Lower leg skin (tissue), 4 donors: Measurements from ENCODE around the gene ZNF496. TPM values are rescaled to one million over a fixed set of nuclear protein-coding genes. Genes with fewer than 3 reads are reported as not detected.

Experiments
- DNase-seq, 2 donors: peaks; one replicate each; pipeline ENCODE4 v3.0.0-alpha.2; 2019; ENCODE audit warnings: low spot score in 2 of 2
- H3K4me3 ChIP-seq: fragments of 200-600 bp; sonication (generic); 2 replicates; pipeline ENCODE4 v1.5.1; 2017; ENCODE audit warnings: mild to moderate bottlenecking, low read depth; ENCODE audit not compliant: poor library complexity, severe bottlenecking
- POLR2A ChIP-seq, 2 donors: fragments of 450-650 bp; IDR thresholded peaks; one replicate each; pipeline ENCODE4 v1.6.1; 2016 to 2017; ENCODE audit warnings: antibody characterized with exemption in 2 of 2, mild to moderate bottlenecking in 1 of 2, moderate library complexity in 1 of 2
- WGBS, 2 donors: methylation state at CpG; one replicate each; pipeline ENCODE4 v1.1.5; 2018; 5-methylcytosine and 5-hydroxymethylcytosine counted together
- intact Hi-C: fragments of 100-400 bp; cut with DNase I; formaldehyde crosslinking; loops from one replicate; pipeline ENCODE4 v1.15.0; 2023; ENCODE audit warnings: low total_unique reads
- total RNA-seq, 4 donors: library from RNA; depleted of rRNA; stranded (reverse); fragments of >200 nt; gene quantifications; one replicate each; pipeline ENCODE4 v1.1.0, GENCODE V29; 2016
- TF ChIP-seq, protein P1 (sequence below), 3 donors: fragments of 450-650 bp; IDR thresholded peaks; one replicate each; pipeline ENCODE4 v1.5.1; 2016; ENCODE audit warnings: antibody characterized with exemption in 3 of 3, mild to moderate bottlenecking in 3 of 3, moderate library complexity in 2 of 3

The ZNF496 gene
- total RNA-seq, 4 donors from 2014 or later, result 16.3 to 32.7 (median 25.9) TPM

DNA sequence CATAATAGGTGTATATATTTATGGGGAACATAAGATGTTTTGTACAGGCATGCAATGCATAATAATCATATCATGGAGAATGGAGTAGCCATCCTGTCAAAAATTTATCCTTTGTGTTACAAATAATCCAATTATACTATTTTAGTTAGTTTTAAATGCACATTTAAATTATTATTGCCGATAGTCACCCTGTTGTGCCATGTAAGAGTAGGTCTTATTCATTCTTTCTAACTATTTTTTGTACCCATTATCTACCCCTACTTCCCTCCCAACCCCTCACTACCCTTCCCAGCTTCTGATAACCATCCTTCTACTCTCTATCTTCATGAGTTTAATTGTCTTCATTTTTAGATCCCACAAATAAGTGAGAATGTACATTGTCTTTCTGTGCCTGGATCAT is 84.1 kb downstream of the ZNF496 start:
- TF ChIP-seq, protein P1, sequence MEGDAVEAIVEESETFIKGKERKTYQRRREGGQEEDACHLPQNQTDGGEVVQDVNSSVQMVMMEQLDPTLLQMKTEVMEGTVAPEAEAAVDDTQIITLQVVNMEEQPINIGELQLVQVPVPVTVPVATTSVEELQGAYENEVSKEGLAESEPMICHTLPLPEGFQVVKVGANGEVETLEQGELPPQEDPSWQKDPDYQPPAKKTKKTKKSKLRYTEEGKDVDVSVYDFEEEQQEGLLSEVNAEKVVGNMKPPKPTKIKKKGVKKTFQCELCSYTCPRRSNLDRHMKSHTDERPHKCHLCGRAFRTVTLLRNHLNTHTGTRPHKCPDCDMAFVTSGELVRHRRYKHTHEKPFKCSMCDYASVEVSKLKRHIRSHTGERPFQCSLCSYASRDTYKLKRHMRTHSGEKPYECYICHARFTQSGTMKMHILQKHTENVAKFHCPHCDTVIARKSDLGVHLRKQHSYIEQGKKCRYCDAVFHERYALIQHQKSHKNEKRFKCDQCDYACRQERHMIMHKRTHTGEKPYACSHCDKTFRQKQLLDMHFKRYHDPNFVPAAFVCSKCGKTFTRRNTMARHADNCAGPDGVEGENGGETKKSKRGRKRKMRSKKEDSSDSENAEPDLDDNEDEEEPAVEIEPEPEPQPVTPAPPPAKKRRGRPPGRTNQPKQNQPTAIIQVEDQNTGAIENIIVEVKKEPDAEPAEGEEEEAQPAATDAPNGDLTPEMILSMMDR (IDR thresholded peaks at IDR 0.05), result no peak
- no peak for TF ChIP-seq POLR2A (IDR thresholded peaks at IDR 0.05)
- H3K4me3 ChIP-seq, result no peak overlapping the region
- intact Hi-C loops, result no loop called here
- WGBS, 2 donors, result 96 to 100% methylated on average over 1 of the region's 1 CpG
- no peak for DNase-seq

Other genes starting within 250 kb of the ZNF496 start
- 1 to 10 TPM; 5.4 to 8.7 (median 7.0) TPM for gene ZNF669, start 227.5 kb downstream of the ZNF496 start, total RNA-seq
- 10 to 100 TPM; 11.0 to 16.9 (median 14.5) TPM for gene ZNF124, start 159.8 kb downstream of the ZNF496 start, total RNA-seq
- gene VN1R5, start 75.8 kb downstream of the ZNF496 start, total RNA-seq, result not detected
- gene NLRP3, start 84.3 kb upstream of the ZNF496 start, total RNA-seq, result 1 to 10 TPM in 1 of 4 donors, under 1 TPM in 3; 0.13 to 1.2 (median 0.32) TPM
- gene OR2B11, start 126.2 kb upstream of the ZNF496 start, total RNA-seq, result not detected
- not detected for gene OR2C3, start 204.6 kb upstream of the ZNF496 start, total RNA-seq
- gene GCSAML, start 217.3 kb upstream of the ZNF496 start, total RNA-seq, result under 1 TPM in 3 of 4 donors, not detected in 1; 0.08 to 0.32 (median 0.10) TPM